Mucosa of rectum (tissue), 2 donors: Measurements from ENCODE around the gene C10orf95.

ENCODE experiments used
- H3K27ac ChIP-seq, 2 donors: one replicate each; pipeline ENCODE4 v1.7.0; 2013; ENCODE audit warnings: inconsistent platforms in 2 of 2, low read depth in 2 of 2, low read length in 2 of 2
- H3K27me3 ChIP-seq, 2 donors: one replicate each; pipeline ENCODE4 v1.7.0; 2013; ENCODE audit warnings: low read length in 2 of 2; ENCODE audit not compliant: control insufficient read depth in 2 of 2, insufficient read depth in 2 of 2
- H3K36me3 ChIP-seq, 2 donors: one replicate each; pipeline ENCODE4 v1.7.0; 2013; ENCODE audit warnings: low read length in 2 of 2; ENCODE audit not compliant: control insufficient read depth in 2 of 2, insufficient read depth in 2 of 2
- H3K4me1 ChIP-seq, 2 donors: one replicate each; pipeline ENCODE4 v1.7.0; 2013; ENCODE audit warnings: low read length in 2 of 2, mild to moderate bottlenecking in 1 of 2; ENCODE audit not compliant: control insufficient read depth in 2 of 2, insufficient read depth in 2 of 2
- H3K4me3 ChIP-seq, 2 donors: one replicate each; pipeline ENCODE4 v1.7.0; 2013; ENCODE audit warnings: low read length in 2 of 2
- H3K9ac ChIP-seq, 2 donors: one replicate each; pipeline ENCODE4 v1.7.0; 2013; ENCODE audit warnings: low read length in 2 of 2, low read depth in 1 of 2, mild to moderate bottlenecking in 1 of 2
- H3K9me3 ChIP-seq, 2 donors: one replicate each; pipeline ENCODE4 v1.7.0; 2013; ENCODE audit warnings: low read length in 2 of 2; ENCODE audit not compliant: control insufficient read depth in 2 of 2
- donor health status: healthy.
- donor health status: Normal muscosa, but diverticular disease.

The C10orf95 gene

DNA sequence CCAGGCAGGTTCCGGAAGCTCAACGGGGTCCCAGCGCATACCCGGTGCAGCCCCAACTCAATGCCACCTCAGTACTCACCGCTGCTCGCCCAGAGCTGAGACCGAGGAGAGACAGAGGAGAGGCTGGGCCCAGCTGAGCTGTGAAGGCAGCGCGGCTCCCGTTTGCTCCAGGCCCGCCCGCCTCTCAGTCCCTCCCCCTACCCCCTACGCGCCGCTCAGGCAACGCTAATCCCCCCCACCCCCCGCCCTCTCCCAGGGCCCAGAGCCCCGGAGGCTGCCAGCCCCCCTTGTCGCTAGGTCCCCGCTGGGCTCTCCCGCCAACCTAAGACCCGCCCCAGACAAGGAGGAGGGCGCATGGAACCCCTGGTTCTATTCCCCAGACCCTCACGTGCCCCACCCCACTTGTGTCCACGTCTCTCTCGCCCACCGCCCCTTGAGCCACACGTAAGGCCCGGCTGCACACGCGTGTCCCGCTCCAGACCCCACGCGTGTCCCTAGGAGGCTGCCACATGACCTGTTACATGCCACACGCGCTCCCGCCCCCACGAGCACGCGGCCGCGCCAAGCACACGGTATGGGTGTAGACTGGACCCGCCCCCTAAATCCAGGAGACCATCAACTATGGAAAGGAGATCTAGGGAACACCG lies 32.6 kb downstream of the C10orf95 start, which contains the start of gene PSD:
PSD (minus strand) TSS at position 164 of the 647 bp plus-strand sequence. CDS start 1,747 bp downstream, outside the sequence.
- H3K27me3 ChIP-seq: peaks cover 12 to 15% of the 10 kb centered on the region in 2 donors
- peaks cover 29 to 33% of the 10 kb centered on the region in 2 donors for H3K4me1 ChIP-seq
- H3K4me3 ChIP-seq: peak within 1 kb of the TSS; percentile 92 to 98
- no peaks in the 10 kb centered on the region for H3K9me3 ChIP-seq
- H3K9ac ChIP-seq: no peak within 1 kb of the TSS
- no peak within 1 kb of the TSS for H3K27ac ChIP-seq
- H3K36me3 ChIP-seq: peaks cover 0 to 5% of the 10 kb centered on the region in 2 donors

DNA sequence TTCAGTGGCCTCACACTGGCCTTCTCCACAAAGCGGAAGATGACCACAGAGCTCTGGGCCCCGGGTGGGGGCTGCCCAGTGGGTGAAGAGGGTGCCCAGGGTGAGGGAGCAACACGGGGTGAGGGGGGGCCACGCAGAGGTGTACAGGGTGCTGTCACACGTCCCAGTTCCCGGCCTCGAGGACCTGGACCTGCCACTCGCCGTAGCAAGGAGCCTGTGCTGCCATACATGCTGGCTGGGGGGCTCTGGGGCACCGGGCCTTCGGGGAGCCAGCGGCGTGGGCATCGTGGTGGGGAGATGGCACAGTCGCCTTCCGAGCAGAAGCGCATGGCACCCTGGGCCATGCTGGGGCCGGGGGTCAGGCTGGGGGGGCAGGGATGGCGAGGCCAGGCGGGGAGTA lies 34.6 kb downstream of the C10orf95 start:
- Histone ChIP-seq H3K27me3 (peaks cover 23 to 28% of the 10 kb centered on the region in 2 donors), H3K4me1 (peaks cover 13 to 16% of the 10 kb centered on the region in 2 donors)

DNA sequence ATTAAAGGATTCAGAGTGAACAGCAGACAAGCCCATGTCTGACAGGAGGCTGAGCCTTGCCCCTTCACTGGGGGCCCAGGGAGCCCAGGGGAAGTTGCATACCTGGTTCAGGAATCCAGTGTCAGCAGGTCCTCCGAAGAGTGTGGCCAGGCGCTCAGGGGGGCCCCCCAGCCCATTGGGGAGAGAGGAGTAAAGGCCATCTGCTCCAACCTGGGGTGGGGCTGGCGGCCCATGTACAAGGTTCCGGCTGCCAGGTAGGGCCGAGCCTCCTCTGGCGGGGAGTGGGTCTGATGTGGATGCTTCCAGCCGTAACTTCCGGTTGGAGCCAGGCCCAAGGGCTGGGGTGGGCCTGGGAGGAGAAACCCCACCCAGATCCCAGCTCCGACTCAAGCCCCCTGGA lies 35.1 kb downstream of the C10orf95 start:
- no peak overlapping the region for H3K4me3 ChIP-seq
- H3K9ac ChIP-seq: no peak overlapping the region
- peaks cover 11 to 16% of the 10 kb centered on the region in 2 donors for H3K4me1 ChIP-seq
- H3K27me3 ChIP-seq: peaks cover 27 to 30% of the 10 kb centered on the region in 2 donors
- H3K9me3 ChIP-seq: no peaks in the 10 kb centered on the region
- H3K36me3 ChIP-seq: no peaks in the 10 kb centered on the region
- no peak overlapping the region for H3K27ac ChIP-seq

More for the DNA sequence above, 34.6 kb downstream of the C10orf95 start:
- Histone ChIP-seq H3K9ac (no peak overlapping the region), H3K4me3 (no peak overlapping the region), H3K27ac (no peak overlapping the region), H3K36me3 (no peaks in the 10 kb centered on the region), H3K9me3 (no peaks in the 10 kb centered on the region)

DNA sequence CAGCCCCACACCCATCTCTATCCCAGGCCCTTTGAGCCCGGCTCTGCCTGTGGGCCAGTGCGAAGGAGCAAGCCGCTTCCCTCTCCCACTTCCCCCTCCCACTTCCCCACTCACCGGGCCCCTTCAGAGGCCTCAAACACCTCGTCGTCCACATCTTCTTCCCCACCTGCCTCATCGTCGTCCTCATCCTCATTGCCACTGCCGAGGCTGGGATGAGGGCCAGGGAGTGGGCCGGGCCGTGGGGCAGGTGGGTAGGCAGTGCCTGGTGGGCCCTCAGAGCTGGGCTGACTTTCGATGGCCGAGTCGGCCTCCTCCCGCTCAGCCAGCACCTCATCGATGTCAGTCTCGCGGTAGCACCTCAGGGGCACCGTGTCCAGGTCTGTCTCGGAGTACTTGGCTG lies 36.6 kb downstream of the C10orf95 start:
- Histone ChIP-seq H3K9ac (no peak overlapping the region), H3K4me3 (no peak overlapping the region), H3K4me1 (peaks cover 5 to 11% of the 10 kb centered on the region in 2 donors), H3K27ac (no peak overlapping the region), H3K36me3 (no peaks in the 10 kb centered on the region), H3K27me3 (peaks cover 38 to 44% of the 10 kb centered on the region in 2 donors), H3K9me3 (no peaks in the 10 kb centered on the region)

DNA sequence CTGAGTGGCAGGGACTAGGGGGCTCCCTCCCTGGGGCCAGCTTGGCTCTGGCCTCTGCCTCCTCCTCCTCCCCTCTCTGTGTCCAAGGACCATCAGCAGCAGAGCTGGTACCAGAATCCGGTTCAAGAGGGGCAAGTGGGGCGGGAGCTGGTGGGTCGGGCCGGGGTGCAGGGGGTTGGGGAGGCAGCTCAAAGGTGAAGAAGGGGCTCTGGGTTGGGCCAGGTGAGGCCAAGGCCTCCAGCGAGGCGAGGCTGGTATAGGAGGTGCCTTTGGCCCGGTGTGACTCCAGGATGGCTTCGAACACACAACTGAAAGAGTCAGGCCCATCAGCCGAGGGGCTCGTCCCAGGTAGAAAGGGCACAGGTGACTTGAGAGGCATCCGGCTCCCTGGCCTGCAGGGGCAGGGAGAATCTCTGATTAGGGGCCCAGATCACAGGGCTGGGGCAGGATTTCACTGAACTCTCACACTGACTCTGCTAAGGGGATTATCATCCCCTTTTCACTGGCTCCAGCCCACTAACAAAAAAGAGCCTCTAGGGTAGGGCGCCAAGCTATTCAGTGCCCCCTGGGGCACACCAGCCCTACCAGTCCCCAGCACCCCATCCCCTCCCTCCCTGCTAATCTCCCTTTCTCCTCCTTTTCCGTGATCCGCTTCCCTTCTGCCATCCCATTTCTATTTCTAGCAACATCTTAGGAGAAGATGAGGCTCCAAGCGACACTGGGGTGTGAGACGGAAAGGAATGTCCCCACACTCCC lies 37.4 kb downstream of the C10orf95 start:
- H3K9ac ChIP-seq: no peak overlapping the region
- H3K4me1 ChIP-seq: peaks cover 4% of the 10 kb centered on the region in 2 donors
- no peaks in the 10 kb centered on the region for H3K9me3 ChIP-seq
- H3K4me3 ChIP-seq: no peak overlapping the region
- peaks cover 42 to 49% of the 10 kb centered on the region in 2 donors for H3K27me3 ChIP-seq
- H3K36me3 ChIP-seq: no peaks in the 10 kb centered on the region
- H3K27ac ChIP-seq: no peak overlapping the region

DNA sequence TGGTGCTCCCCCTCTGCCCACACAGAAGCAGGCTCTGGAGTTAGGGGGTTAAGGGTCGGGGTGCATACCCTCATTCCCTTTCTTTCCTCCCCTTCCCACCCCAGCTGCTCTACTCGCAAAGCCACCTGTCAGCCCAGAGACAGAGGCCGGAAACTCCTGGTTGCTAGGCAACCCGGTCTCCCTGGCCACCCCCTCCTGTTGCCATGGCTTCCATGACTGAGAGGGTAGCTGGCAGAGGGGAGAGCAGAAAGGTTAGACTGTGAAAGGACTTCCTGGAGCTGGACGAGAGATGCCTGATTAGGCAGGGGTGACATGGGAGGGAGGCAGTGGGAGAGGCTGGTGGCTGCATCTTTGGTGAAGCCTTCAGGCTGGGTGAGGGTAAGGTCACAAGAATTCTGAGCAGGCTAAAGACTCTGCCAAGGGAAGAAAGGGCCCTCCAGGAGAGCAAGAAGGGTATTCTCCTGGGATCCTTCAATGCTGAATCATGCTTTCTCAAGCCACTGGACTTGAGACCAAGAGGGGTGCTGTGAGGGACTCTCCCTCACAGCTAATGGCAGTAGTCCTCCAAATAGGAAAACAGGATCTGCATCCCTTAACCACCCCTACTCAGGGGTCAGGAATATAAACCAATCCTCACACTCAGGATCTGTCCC lies 38.2 kb downstream of the C10orf95 start:
- Histone ChIP-seq H3K9me3 (no peaks in the 10 kb centered on the region), H3K27ac (no peak overlapping the region), H3K36me3 (no peaks in the 10 kb centered on the region), H3K4me1 (peaks cover 3 to 4% of the 10 kb centered on the region in 2 donors), H3K4me3 (no peak overlapping the region), H3K9ac (no peak overlapping the region), H3K27me3 (peaks cover 41 to 51% of the 10 kb centered on the region in 2 donors)

DNA sequence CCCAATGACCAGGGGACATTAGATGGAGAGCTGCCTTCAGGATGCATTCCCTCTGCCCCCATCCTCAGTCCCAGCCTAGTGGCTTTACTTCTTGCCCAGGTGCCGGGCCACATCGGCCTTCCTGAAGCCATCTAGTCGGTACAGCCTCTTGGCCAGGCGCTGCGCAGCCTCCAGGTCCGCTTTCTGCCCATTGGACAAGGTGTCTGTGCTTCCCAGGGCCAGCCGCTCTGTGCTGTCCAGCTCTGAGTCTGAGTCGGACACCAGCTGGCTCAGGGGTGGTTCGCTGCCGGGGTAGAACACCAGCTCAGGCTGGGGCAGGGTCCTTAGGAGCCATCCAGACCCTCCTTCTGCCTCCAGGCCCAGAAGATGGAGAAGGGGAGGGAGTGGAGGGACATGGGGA lies 39.0 kb downstream of the C10orf95 start:
- no peaks in the 10 kb centered on the region for H3K9me3 ChIP-seq
- no peak overlapping the region for H3K27ac ChIP-seq
- no peak overlapping the region for H3K9ac ChIP-seq
- H3K36me3 ChIP-seq: no peaks in the 10 kb centered on the region
- H3K4me1 ChIP-seq: peaks cover 3 to 4% of the 10 kb centered on the region in 2 donors
- H3K4me3 ChIP-seq: no peak overlapping the region
- peaks cover 46 to 57% of the 10 kb centered on the region in 2 donors for H3K27me3 ChIP-seq

DNA sequence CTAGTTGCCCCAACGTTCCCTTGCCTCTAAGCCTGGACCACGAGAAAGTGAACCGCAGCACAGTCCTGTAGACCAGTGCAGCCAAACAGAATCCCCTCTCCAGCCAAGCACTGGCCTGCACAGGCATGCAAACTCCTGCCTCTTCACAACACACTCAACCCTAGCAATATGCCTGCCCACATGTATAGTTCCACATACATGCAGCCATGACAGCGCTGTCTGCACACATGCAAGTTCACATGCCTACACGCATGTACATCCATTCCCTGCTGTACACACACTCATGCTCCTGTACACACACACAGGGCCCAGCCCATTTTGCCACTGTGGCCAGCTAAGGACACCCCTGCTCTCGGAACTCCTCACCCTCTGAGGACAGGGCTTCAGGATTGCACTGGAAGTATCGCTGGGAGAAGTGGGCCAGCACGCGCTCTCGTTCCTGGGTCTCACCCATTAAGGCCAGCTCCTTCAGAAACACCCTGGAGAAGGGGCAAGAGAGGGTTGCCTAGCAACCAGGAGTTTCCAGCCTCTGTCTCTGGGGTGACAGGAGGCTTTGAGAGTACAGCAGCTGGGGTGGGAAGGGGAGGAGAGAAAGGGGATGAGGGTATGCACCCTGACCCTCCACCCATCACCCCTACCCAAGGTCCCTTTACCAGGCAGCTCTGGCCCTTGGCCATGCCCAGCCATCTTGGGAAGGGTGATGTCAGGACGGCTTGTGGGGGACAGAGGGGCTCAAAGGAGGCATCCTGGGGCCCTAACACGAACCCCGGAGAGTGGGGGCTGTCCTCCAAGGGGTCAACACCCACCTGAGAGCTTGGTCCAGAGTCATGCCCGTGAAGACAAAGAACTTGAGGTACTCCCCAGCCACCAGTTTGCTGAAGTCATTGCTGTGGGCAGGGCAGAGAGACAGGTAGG lies 39.7 kb downstream of the C10orf95 start:
- no peak overlapping the region for H3K27ac ChIP-seq
- no peaks in the 10 kb centered on the region for H3K36me3 ChIP-seq
- H3K4me3 ChIP-seq: no peak overlapping the region
- H3K9ac ChIP-seq: no peak overlapping the region
- peaks cover 46 to 59% of the 10 kb centered on the region in 2 donors for H3K27me3 ChIP-seq
- no peaks in the 10 kb centered on the region for H3K9me3 ChIP-seq
- H3K4me1 ChIP-seq: peaks cover 3 to 4% of the 10 kb centered on the region in 2 donors

DNA sequence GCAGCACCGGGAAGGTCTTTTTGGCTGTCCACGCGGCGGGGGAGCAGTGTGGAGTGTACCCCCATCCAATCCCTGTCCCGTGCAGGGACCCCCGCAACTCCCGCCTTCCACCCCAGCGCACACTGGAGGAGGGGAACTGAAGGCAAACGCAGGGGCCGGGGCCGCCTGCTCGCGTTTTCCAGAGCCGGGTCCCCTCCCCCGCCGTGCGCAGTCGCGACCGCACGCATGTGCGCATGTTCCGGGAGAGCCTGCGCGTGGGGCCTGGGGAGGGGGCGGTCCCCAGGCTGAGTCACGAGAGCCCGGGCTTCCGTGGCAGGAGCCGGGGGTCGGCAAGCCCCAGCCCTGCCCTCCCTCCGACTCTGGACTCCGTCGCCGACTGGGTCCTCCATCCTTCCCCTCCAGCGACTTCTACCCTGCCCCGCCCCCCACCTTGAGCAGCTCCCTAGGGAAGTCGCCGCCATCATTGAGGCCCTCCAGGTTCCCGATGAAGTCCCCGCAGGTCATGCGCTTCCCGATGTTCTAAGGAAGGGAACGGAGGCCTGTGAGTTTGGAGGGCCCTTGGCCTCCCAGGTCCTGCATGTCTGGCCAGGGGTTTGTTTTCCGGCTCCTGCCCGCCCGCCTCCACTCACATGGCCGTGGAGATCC lies 40.8 kb downstream of the C10orf95 start:
- H3K36me3 ChIP-seq: no peaks in the 10 kb centered on the region
- H3K27me3 ChIP-seq: peaks cover 46 to 56% of the 10 kb centered on the region in 2 donors
- H3K4me3 ChIP-seq: peak overlapping the region in 1 of 2 donors; percentile 48
- peak overlapping the region in 1 of 2 donors; percentile 47 for H3K9ac ChIP-seq
- H3K4me1 ChIP-seq: peaks cover 3 to 4% of the 10 kb centered on the region in 2 donors
- peak overlapping the region in 1 of 2 donors; percentile 63 for H3K27ac ChIP-seq
- H3K9me3 ChIP-seq: no peaks in the 10 kb centered on the region
